Activated CD4-positive, CD25-positive, alpha-beta regulatory T cell (primary cell): Measurements from ENCODE around the gene PDCD7.
"Not testable (repeated sequence)": the region's sequence is repeated elsewhere in the genome, so short reads cannot be mapped to it uniquely, and the experiment has no call there.

Experiments used
- DNase-seq, 4 experiments: peaks; one replicate each; lab custom pipeline; 2025; lab: John Stamatoyannopoulos, UW

The PDCD7 gene

GRCh38 chr15:65130941-65131340 lies 2.7 kb downstream of the PDCD7 start:
- DNase-seq: no peak

GRCh38 chr15:65115542-65115941 lies 18.1 kb downstream of the PDCD7 start:
- DNase-seq: no peak

- no peak for DNase-seq
These were observed 18.5 kb downstream of the PDCD7 start, which contains the start of gene UBAP1L for GRCh38 chr15:65115086-65115485. Gene UBAP1L (minus strand): TSS chr15:65115200. CDS start chr15:65106215, 8,985 bp downstream.

GRCh38 chr15:65110676-65111292 lies 22.8 kb downstream of the PDCD7 start:
- DNase-seq: no peak

GRCh38 chr15:65106011-65106590 lies 27.5 kb downstream of the PDCD7 start:
- DNase-seq: no peak

GRCh38 chr15:65105038-65105437 lies 28.6 kb downstream of the PDCD7 start:
- no peak for DNase-seq

GRCh38 chr15:65102912-65103311 lies 30.7 kb downstream of the PDCD7 start:
- no peak for DNase-seq

GRCh38 chr15:65101891-65102708 lies 31.5 kb downstream of the PDCD7 start:
- DNase-seq: no peak

- DNase-seq: peak in 1 of 4 experiments; percentile 11
These were observed 32.2 kb downstream of the PDCD7 start for GRCh38 chr15:65101411-65101890.

GRCh38 chr15:65100442-65100841 lies 33.2 kb downstream of the PDCD7 start:
- DNase-seq: no peak

GRCh38 chr15:65099801-65100200 lies 33.8 kb downstream of the PDCD7 start:
- DNase-seq: not testable (repeated sequence)

- no peak for DNase-seq
These were observed 34.3 kb downstream of the PDCD7 start for GRCh38 chr15:65099336-65099735.

- no peak for DNase-seq
These were observed 35.9 kb downstream of the PDCD7 start for GRCh38 chr15:65097651-65098263.

GRCh38 chr15:65096481-65097385 lies 36.9 kb downstream of the PDCD7 start:
- DNase-seq: no peak

GRCh38 chr15:65095747-65096104 lies 37.9 kb downstream of the PDCD7 start:
- no peak for DNase-seq

GRCh38 chr15:65095011-65095746 lies 38.4 kb downstream of the PDCD7 start:
- DNase-seq: no peak

GRCh38 chr15:65094294-65094995 lies 39.2 kb downstream of the PDCD7 start:
- DNase-seq: no peak

- not testable (repeated sequence) for DNase-seq
These were observed 39.8 kb downstream of the PDCD7 start for GRCh38 chr15:65093793-65094170.

GRCh38 chr15:65092911-65093792 lies 40.5 kb downstream of the PDCD7 start:
- no peak for DNase-seq
